ENCODE results near the gene GRK4.
"Not testable (repeated sequence)": the region's sequence is repeated elsewhere in the genome, so short reads cannot be mapped to it uniquely, and the experiment has no call there.

DNA sequence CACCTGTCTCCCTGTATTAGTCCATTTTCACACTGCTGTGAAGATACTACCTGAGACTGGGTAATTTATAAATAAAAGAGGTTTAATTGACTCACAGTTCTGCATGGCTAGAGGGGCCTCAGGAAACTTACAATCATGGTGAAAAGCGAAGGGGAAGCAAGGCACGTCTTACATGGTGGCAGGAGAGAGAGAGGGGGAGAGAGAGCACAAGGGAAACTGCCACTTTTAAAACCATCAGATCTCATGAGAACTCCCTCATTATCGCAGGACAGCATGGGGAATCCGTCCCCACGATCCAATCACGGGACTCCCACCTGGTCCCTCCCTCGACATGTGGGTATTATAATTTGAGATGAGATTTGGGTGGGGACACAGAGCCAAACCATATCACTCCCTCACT lies 20.3 kb downstream of the GRK4 start:
- TF ChIP-seq, protein P1, sequence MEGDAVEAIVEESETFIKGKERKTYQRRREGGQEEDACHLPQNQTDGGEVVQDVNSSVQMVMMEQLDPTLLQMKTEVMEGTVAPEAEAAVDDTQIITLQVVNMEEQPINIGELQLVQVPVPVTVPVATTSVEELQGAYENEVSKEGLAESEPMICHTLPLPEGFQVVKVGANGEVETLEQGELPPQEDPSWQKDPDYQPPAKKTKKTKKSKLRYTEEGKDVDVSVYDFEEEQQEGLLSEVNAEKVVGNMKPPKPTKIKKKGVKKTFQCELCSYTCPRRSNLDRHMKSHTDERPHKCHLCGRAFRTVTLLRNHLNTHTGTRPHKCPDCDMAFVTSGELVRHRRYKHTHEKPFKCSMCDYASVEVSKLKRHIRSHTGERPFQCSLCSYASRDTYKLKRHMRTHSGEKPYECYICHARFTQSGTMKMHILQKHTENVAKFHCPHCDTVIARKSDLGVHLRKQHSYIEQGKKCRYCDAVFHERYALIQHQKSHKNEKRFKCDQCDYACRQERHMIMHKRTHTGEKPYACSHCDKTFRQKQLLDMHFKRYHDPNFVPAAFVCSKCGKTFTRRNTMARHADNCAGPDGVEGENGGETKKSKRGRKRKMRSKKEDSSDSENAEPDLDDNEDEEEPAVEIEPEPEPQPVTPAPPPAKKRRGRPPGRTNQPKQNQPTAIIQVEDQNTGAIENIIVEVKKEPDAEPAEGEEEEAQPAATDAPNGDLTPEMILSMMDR (IDR thresholded peaks at IDR 0.05): not testable (repeated sequence)
- TF ChIP-seq EZH2 (IDR thresholded peaks at IDR 0.05; ENCODE audit: borderline replicate concordance, insufficient read depth, low read depth, low read length, poor library complexity, severe bottlenecking): not testable (repeated sequence)
